ENCODE measurements around the gene LAMA3. TPM values are rescaled to one million over a fixed set of nuclear protein-coding genes. Genes with fewer than 3 reads are reported as not detected.

Gene LAMA3
- total and polyA plus RNA-seq, 4 donors, result 0.26 to 3.9 (median 0.37) TPM

GRCh38 chr18:23667114-23667513 is 22.1 kb upstream of the LAMA3 start:
- Histone ChIP-seq H3K27me3 (ENCODE audit: control insufficient read depth in 4 of 4, insufficient read depth in 4 of 4, low read length in 3 of 4) (no peaks in the 10 kb centered on the region), H3K9me3 (ENCODE audit: control insufficient read depth in 4 of 4, low read length in 3 of 4) (no peaks in the 10 kb centered on the region), H3K27ac (ENCODE audit: low read depth in 1 of 2, low read length in 2 of 2) (no peak overlapping the region), H3K36me3 (ENCODE audit: control insufficient read depth in 4 of 4, insufficient read depth in 3 of 4, low read depth in 1 of 4, low read length in 3 of 4) (no peaks in the 10 kb centered on the region), H3K4me3 (ENCODE audit: low read depth in 1 of 3, low read length in 3 of 3) (no peak overlapping the region), H3K4me1 (ENCODE audit: control insufficient read depth in 4 of 4, insufficient read depth in 4 of 4, low read length in 3 of 4) (peaks cover 0 to 11% (median 7%) of the 10 kb centered on the region in 4 donors), H3K9ac (ENCODE audit: low read depth in 1 of 2, low read length in 2 of 2) (no peak overlapping the region)
- WGBS, result 85% methylated on average over 1 of the region's 1 CpG
- DNase-seq (ENCODE audit: low spot score), result no peak
- TF ChIP-seq YY1 (IDR thresholded peaks at IDR 0.05), result no peak
- TF ChIP-seq, protein P1, sequence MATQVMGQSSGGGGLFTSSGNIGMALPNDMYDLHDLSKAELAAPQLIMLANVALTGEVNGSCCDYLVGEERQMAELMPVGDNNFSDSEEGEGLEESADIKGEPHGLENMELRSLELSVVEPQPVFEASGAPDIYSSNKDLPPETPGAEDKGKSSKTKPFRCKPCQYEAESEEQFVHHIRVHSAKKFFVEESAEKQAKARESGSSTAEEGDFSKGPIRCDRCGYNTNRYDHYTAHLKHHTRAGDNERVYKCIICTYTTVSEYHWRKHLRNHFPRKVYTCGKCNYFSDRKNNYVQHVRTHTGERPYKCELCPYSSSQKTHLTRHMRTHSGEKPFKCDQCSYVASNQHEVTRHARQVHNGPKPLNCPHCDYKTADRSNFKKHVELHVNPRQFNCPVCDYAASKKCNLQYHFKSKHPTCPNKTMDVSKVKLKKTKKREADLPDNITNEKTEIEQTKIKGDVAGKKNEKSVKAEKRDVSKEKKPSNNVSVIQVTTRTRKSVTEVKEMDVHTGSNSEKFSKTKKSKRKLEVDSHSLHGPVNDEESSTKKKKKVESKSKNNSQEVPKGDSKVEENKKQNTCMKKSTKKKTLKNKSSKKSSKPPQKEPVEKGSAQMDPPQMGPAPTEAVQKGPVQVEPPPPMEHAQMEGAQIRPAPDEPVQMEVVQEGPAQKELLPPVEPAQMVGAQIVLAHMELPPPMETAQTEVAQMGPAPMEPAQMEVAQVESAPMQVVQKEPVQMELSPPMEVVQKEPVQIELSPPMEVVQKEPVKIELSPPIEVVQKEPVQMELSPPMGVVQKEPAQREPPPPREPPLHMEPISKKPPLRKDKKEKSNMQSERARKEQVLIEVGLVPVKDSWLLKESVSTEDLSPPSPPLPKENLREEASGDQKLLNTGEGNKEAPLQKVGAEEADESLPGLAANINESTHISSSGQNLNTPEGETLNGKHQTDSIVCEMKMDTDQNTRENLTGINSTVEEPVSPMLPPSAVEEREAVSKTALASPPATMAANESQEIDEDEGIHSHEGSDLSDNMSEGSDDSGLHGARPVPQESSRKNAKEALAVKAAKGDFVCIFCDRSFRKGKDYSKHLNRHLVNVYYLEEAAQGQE (IDR thresholded peaks at IDR 0.05), result no peak
- TF ChIP-seq HNF4A (conservative IDR thresholded peaks at IDR 0.05), result no peak
- no peak for TF ChIP-seq RXRA (IDR thresholded peaks at IDR 0.05)
- TF ChIP-seq SP1 (IDR thresholded peaks at IDR 0.05), result no peak
- TF ChIP-seq TAF1 (conservative IDR thresholded peaks at IDR 0.05), result no peak
- no peak for TF ChIP-seq ATF3 (IDR thresholded peaks at IDR 0.05)
- TF ChIP-seq HNF4G (IDR thresholded peaks at IDR 0.05), result no peak
- TF ChIP-seq EGR1 (IDR thresholded peaks at IDR 0.05; ENCODE audit: low read depth in 2 of 2), result no peak
- no peak for TF ChIP-seq RAD21 (IDR thresholded peaks at IDR 0.05)
- no peak for TF ChIP-seq FOXA2 (IDR thresholded peaks at IDR 0.05)
- TF ChIP-seq ZBTB33 (IDR thresholded peaks at IDR 0.05), result no peak
- no peak for TF ChIP-seq MAX (IDR thresholded peaks at IDR 0.05)
- TF ChIP-seq GABPA (IDR thresholded peaks at IDR 0.05 in 1 of 2, conservative IDR thresholded peaks at IDR 0.05 in 1 of 2), result no peak
- no peak for TF ChIP-seq JUND (IDR thresholded peaks at IDR 0.05)
- no peak for TF ChIP-seq FOXA1 (IDR thresholded peaks at IDR 0.05)
- TF ChIP-seq, protein P2, sequence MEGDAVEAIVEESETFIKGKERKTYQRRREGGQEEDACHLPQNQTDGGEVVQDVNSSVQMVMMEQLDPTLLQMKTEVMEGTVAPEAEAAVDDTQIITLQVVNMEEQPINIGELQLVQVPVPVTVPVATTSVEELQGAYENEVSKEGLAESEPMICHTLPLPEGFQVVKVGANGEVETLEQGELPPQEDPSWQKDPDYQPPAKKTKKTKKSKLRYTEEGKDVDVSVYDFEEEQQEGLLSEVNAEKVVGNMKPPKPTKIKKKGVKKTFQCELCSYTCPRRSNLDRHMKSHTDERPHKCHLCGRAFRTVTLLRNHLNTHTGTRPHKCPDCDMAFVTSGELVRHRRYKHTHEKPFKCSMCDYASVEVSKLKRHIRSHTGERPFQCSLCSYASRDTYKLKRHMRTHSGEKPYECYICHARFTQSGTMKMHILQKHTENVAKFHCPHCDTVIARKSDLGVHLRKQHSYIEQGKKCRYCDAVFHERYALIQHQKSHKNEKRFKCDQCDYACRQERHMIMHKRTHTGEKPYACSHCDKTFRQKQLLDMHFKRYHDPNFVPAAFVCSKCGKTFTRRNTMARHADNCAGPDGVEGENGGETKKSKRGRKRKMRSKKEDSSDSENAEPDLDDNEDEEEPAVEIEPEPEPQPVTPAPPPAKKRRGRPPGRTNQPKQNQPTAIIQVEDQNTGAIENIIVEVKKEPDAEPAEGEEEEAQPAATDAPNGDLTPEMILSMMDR (IDR thresholded peaks at IDR 0.05; ENCODE audit: low read depth, low read length, missing input control), result no peak

- Histone ChIP-seq H3K9ac (ENCODE audit: low read depth in 1 of 2, low read length in 2 of 2) (no peak overlapping the region), H3K36me3 (ENCODE audit: control insufficient read depth in 4 of 4, insufficient read depth in 3 of 4, low read depth in 1 of 4, low read length in 3 of 4) (no peaks in the 10 kb centered on the region), H3K27ac (ENCODE audit: low read depth in 1 of 2, low read length in 2 of 2) (no peak overlapping the region), H3K27me3 (ENCODE audit: control insufficient read depth in 4 of 4, insufficient read depth in 4 of 4, low read length in 3 of 4) (no peaks in the 10 kb centered on the region), H3K4me3 (ENCODE audit: low read depth in 1 of 3, low read length in 3 of 3) (no peak overlapping the region), H3K9me3 (ENCODE audit: control insufficient read depth in 4 of 4, low read length in 3 of 4) (no peaks in the 10 kb centered on the region), H3K4me1 (ENCODE audit: control insufficient read depth in 4 of 4, insufficient read depth in 4 of 4, low read length in 3 of 4) (no peaks in the 10 kb centered on the region)
- WGBS, result 35% methylated on average over 4 of the region's 4 CpGs
- DNase-seq (ENCODE audit: low spot score), result no peak
- TF ChIP-seq, protein P1 (IDR thresholded peaks at IDR 0.05), result no peak
- TF ChIP-seq HNF4G (IDR thresholded peaks at IDR 0.05) (no peak), RXRA (IDR thresholded peaks at IDR 0.05) (no peak), NR2F2 (IDR thresholded peaks at IDR 0.05) (no peak), FOXA2 (IDR thresholded peaks at IDR 0.05) (no peak), HNF4A (conservative IDR thresholded peaks at IDR 0.05) (no peak), MAX (IDR thresholded peaks at IDR 0.05) (no peak), EGR1 (IDR thresholded peaks at IDR 0.05; ENCODE audit: low read depth in 2 of 2) (no peak)
- TF ChIP-seq, protein P2 (IDR thresholded peaks at IDR 0.05; ENCODE audit: low read depth, low read length, missing input control), result no peak
Observed at GRCh38 chr18:23668731-23669130, 20.5 kb upstream of the LAMA3 start.
